Activated CD4-positive, alpha-beta T cell treated with anti-CD3 and anti-CD28 coated beads, Interleukin-2, amount 50 U/mL, for 48 hours (primary cell): ENCODE data around the gene MACROD1.

Experiments used
- DNase-seq, 2 experiments: peaks; one replicate each; pipeline ENCODE4 v3.0.0-alpha.2; 2020

Gene MACROD1

DNA sequence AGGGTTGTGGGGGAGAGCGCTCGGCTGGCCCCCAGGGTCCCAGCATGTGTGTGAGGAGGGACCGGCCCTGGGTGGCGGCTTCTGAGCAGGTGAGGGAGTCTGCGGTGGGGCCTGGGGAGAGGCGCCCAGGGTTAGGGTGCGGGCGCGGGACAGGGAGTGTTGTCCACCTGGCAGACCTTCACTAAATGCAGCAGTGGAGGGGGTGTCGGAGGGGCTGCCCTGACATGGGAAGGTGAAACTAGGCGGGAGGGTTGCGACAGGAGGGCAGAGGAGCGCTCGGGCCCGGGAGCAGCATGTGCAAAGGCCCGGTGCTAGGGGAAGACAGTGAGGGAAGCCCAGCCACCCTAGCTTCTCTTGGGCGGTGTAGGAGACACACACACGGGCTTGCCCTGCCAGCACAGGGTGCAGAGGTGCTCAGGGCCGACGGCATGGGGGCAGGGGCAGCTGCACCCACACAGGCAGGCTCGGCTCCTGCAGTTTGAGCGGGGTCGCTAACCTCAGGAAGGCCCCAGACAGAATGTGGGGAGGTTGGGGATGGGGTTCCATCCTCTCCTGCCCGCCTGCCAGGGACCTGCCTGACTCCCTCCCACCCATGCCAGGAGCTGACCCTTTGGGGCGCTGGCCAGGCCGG is 157.5 kb downstream of the MACROD1 start:
- DNase-seq: no peak

DNA sequence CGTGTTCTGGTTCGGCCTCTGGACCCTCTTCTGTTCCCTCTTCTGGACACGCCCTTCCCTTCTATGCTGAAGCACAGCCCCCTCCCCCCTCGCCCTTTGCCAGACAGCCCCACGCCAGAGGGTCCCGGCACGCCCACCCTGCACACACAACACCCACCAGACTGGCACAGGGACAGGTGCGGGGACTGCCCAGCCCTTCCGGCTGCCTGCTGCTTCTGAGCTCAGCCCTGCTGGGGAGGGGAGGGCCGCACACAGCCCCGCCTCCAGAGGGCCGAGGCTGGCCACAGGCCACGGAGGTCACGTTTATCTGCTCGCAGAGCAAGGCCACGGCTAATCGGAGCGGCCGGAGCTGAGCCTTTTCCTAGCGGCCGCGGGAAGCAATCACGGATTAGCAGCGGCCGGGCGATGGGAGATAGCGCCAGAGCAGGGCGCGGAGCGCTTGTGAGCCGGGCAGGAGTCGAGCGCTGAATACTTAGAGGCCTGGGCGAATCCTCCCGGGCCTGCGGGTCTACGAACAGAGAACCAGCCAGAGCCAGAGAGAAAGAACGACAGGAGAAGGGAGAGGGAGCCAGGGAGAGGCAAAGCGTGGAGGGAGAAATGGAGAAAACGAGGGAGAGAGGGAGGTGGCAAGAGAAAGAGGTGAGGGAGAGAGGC is 158.2 kb downstream of the MACROD1 start:
- no peak for DNase-seq

GRCh38 chr11:64007160-64007628 is 158.7 kb downstream of the MACROD1 start:
- no peak for DNase-seq

DNA sequence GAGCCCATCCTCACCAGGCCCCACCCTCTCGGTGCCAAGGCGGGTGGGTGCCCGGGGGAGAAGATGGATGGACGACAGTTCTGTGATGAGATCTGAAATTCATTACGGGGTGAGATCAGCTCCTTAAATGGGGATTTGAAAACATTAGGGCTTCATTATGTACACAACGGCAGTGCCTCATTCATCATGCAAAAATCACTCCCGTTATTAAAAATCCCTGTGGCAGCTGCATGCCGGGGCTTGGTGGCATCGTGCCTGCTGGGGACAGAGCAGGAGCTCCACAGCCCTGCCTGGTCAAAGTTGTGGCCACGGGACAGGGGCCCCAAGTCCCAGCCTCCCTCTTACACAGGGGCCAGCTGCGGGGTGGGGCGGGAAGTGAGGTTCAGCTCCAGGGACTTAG is 159.5 kb downstream of the MACROD1 start:
- no peak for DNase-seq

DNA sequence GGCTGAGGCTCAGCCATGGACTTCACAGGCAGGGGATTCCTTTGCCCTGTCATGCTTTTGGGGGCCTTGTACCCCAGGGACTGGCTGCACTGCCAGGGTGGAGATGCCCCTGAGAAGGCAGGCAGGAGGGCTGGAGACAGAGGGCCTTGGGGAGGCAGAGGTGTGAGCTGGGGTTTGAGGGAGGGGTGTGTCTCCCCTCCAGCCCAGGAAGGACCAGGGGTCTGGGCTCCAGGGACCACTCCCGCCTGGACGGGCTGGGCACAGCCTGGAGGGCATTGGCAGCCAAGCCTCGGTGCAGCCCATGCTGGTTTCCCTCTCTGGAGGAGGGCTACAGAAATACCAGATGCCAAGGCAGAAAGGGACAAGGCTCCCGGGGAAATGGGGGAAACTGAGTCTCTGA is 160.2 kb downstream of the MACROD1 start:
- no peak for DNase-seq

DNA sequence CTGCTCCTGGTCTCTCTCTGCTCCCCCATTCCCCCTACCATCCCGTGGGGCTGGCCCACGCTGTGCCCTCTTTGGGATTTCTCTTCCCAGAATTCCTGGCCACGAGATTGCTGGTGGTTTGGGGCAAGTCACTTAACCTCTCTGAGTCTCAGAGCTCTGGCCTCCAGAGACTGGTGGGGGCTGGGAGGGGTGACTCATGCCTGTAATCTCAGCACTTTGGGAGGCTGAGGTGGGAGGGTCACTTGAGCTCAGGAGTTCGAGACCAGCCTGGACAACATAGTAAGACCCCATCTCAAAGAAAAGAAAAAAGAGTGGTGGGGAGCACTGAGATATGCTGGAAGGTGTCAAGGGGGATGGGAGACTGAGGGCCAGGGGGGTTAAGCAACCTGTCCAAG is 161.3 kb downstream of the MACROD1 start:
- DNase-seq: no peak

- no peak for DNase-seq
Observed at GRCh38 chr11:64003807-64004589, 161.9 kb downstream of the MACROD1 start.

GRCh38 chr11:64001484-64002420 is 164.2 kb downstream of the MACROD1 start:
- DNase-seq: no peak

DNA sequence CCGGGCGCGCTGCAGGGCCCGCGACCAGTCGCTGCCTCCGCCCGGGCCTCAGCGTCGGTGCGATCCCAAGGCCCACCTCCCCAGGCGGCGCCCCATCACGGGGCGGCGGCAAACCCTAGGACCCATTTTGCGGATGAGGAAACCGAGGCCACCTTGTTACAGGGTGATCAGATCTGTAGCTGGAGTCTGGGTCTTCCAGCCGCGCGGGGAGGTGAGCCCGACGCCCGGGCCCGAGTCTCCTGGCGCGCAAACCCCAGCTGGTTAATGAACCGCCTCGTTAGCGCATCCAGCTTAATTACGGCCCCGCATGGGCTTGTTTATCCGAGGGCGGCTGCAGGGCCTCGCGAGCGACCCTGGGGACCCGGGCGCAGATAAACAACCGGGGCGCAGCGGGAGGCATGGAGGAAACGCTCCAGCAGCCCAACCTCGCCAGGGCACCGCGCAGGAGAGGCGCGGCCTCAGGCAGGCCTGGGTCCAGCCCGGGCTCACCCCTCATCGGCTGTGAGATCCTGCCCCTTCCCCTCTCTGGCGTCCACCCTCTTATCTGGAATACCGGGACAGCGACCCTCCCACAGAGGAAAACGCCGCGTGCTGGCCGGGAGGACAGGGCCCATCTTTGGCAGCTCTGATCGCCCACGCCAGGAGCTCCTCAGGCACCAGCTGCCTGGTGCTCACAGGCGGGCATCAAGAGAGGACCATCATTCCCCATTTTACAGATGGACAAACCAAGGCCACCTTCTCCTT is 165.0 kb downstream of the MACROD1 start:
- no peak for DNase-seq

DNA sequence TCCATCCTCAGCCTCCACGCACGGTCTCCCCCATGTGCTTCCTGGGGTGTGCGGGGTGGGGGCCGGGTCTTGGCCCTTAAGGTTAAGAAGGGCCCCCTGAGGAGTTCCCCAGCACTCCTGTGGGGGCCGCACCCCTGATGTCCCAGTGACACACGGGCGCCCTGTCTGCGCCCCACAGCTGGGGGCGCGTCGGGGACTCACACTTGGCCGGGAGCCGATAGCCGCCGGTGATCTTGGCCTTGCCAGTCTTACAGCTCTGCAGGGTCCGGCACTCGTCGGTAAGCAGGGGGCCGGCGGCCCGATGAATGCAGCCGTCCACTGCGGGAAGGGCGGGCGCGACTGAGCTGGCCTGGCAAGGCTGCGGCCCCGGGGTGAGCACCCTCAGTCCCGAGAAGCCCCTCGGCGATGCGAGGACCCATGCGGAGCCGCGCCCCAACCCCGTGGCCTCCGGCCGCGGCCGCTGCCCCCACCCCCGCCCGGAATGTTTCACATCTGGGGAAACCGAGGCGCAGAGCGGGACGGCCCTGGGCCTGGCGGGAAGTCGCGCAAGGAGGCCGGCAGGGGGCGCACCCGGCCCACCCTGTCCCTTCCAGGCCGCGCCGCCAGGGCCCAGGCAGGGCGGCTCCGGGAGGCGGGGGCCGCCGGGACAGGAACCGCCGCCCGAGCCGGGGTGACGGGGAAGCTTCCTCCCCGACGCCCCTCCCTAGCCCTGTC is 165.7 kb downstream of the MACROD1 start:
- DNase-seq: peak; percentile 74 to 78

DNA sequence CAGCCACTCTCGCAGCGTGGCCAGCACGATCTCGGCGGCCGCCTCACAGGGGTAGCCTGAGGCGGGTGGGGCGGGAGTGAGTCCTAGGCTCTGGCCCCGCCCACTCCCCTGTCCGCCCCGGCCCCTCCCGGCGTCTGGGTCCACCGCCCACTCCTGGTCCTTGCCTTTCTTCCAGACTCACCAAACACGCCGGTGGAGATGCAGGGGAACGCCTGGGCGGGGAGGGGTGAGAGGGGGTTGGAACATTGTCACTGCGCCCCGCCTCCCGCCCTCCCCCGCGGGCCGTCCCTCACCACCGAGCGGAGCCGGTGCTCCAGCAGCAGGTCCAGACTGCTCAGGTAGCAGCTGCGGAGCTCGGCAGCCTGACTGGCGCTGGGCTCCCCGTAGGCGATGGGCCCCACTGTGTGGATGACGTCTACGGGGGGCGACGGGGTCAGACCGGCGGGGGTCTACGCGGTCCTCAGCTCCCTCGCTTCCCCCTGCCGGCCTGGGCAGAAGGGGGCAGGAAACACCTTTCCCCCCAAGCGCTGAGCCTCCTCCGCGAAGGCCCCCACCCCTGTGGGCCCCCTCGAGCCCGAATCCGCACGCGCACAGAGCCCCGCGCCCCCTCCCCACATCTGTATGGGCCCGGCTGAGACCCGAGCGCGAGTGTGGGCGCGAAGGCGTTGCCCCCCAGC is 166.4 kb downstream of the MACROD1 start:
- DNase-seq: peak; percentile 70 to 71

DNA sequence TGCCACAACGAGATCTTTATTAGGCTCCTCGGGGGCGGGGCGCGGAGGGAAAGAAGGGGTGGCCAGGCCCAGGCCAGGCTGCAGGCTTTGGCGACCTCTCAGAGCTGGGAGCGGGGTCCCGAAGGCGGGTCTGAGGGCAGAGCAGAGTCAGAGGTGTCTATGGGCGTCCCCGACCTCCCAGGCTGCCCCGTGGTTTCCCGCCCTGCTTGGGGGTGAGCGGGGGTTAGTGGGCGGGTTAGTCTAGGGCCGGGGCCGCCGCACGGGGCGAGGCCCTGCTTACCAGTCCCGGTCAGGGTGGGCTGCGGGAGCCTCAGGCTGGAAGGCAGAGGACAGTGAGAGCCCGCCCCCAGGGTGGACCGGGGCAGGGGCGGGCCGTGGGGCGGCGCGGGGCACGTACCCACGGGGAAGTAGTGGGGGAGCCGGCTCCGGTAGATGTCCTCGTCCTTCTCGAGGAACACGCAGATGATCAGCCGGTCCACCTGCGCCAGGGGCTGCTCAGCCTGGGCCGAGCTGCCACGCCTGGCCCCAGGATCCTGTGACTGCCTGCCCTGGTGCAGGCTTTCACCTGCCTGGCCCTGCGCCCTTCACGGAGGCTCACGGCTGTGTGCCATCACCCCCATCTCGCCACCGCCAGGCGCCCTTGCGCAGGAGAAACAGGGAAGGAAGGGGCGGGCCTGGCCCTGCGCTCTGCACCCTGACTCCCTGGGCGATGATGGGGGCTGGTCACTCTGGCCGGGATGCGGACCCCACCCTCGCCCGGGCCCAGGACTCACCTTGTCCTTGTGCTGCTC is 167.2 kb downstream of the MACROD1 start:
- DNase-seq: peak in 1 of 2 experiments; percentile 24

- DNase-seq: no peak
Observed at GRCh38 chr11:63997801-63998337, 168.0 kb downstream of the MACROD1 start.

DNA sequence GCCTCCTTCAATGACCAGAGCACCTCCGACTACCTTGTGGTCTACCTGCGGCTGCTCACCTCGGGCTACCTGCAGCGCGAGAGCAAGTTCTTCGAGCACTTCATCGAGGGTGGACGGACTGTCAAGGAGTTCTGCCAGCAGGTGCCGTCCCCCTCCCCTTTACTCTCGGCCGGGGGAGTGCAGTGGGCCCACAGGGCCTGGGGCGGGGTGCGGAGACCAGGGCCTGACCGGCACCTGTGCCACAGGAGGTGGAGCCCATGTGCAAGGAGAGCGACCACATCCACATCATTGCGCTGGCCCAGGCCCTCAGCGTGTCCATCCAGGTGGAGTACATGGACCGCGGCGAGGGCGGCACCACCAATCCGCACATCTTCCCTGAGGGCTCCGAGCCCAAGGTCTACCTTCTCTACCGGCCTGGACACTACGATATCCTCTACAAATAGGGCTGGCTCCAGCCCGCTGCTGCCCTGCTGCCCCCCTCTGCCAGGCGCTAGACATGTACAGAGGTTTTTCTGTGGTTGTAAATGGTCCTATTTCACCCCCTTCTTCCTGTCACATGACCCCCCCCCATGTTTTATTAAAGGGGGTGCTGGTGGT is 168.7 kb downstream of the MACROD1 start:
- no peak for DNase-seq

DNA sequence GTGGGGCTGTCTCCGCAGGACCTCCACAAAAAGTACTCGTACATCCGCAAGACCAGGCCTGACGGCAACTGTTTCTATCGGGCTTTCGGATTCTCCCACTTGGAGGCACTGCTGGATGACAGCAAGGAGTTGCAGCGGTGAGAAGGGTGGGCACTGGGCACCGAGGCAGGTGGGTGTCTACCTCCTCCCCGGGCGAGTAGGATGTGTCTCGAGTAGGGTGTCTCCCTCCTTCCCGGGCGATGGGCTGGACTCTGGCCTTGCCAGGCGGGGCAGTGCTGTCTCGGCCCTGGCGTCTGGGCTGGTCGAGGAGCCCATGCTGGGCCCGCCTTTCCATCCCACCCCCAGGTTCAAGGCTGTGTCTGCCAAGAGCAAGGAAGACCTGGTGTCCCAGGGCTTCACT is 169.4 kb downstream of the MACROD1 start:
- no peak for DNase-seq

DNA sequence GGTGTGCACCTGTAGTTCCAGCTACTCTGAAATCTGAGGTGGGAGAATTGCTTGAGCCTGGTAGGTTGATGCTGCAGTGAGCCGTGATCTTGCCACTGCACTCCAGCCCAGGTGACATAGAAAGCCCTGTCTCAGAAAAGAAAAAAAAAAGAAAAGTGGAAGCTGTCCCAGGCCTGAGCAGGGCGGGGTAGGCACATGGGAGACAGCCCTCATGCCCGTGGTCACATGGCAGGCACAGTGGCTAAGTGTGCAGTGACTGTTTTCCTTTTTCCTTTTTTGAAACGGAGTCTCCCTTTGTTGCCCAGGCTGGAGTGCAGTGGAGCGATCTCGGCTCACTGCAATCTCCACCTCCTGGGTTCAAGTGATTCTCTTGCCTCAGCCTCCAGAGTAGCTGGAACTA is 171.9 kb downstream of the MACROD1 start:
- DNase-seq: no peak

DNA sequence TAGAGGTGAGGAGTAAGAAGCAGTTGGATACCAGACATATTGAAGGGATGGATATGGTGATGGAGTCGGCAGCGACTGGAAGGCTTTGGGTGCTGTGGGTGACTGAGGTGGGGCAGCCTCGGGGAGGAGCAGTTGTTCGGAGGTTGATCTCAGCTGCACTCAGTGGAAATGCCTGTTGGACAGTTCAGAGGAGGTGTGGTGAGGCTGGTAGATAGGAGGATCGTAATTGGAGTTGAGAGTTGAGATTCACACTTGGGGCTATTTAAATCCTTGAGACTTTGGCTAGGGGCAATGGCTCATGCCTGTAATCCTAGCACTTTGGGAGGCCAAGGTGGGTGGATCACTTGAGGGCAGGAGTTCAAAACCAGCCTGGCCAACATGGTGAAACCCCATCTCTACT is 172.8 kb downstream of the MACROD1 start:
- DNase-seq: no peak

- DNase-seq: no peak
Observed at GRCh38 chr11:63991558-63991957, 174.4 kb downstream of the MACROD1 start.

GRCh38 chr11:63986932-63987513 is 178.9 kb downstream of the MACROD1 start:
- DNase-seq: no peak
